ENCODE results near the gene OFD1.
"Not testable (repeated sequence)": the region's sequence is repeated elsewhere in the genome, so short reads cannot be mapped to it uniquely, and the experiment has no call there.

The OFD1 gene

DNA sequence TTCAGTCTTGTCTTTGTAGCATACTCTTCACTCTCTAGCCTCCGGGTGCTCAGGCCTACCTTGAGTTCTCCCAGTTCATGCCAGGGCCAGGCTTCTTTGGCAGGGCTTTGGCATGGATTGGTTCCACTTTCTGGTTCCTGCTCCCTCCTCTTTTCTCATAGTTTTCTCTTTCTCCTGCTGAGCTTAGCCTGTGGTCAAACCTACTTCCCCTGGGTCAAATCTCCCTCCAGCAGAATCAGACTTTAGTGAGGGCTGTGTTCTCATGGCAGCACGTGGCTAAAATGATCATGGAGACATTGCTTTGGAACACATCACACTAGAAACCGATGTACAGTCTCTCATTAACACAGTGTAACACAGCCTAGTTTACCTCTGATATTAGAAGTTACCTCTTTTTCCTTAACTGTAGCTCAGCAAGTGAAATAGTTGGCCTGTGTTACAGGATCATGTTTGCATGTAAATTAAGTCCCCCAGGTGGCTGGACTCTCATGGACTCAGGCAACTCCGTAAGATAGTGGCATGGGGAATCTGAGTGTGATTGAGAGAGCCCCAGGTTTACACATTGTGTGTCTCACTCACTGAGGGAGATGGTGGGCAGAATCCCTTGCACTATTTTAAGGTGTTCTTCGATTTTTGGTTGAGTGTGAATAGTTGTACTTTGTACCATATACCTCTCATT is 32.3 kb upstream of the OFD1 start:
- DNase-seq: no peak

DNA sequence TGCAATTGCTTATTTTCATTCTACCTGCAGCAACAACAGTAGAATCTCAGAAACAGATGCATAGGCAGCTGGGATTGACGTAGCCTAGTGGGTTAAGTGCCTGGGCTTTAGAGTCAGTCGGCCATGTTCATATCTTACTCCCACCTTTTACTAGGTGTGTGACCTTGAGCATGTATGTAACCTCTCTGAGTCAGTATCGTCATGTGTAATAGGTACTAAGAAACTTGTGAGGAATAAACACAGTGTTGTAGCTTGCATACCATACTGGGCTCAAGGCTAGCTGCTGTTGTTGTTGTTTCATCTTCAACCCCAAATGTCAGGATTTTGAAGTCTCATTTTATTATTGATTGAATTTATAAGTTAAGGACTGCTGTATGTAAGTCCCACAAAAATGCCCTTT is 31.4 kb upstream of the OFD1 start:
- DNase-seq: no peak

DNA sequence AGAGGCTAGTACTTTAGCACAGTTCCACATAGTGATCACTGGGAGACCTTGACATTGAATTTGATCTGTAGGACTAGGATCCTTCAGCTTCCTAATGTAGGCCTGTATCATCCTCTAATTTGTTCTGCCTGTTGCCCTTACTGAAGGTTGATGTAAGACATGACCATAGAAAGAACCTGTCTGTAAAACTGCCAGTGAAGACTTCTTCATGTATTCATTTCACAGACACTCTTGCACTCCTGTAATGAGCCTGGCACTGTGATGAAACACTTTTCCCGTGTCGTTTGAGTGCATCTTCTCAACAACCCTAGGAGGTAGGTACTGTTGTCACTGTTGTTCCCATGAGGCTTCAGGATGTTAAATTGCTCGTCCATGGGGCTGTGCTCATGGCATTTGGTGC is 31.0 kb upstream of the OFD1 start:
- DNase-seq: no peak

DNA sequence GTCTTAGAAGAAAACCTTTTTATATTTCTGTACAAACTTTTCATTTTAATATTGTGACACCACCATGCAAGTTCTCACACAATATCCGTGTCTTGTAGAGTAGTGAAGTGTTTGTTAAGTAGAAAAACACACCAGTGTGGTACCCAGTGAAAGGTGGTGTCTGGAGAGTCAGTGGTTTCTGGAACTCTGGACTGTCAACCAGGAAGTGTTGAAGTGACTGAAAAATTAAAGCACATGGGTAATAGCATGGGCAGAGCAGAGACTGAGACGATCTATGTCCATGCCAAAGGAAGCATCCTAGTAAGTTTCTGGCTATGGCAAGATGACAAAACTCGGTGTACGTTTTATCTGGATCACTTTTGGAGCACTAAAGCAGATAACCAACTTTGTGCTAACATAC is 23.4 kb upstream of the OFD1 start:
- DNase-seq: no peak

DNA sequence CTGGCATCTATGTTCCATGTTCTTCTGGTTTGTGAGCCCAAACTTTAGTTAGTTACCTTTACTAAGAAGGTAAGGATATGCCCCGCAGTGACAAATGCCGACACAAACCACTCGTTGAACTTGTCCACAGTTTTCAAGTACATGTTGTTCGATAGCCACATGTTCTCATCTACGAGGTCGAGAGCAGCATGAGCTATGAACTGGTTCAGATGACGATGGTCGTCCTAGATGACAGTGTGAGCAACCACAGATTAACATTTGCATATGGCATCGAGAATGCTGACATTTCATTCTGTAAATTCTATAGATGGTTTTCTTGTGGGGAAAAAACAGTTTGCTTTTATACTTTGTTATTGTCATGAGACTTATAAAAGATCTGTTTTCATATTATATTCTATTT is 18.1 kb upstream of the OFD1 start:
- peak; percentile 11 for DNase-seq

GRCh38 chrX:13716905-13717304 is 17.6 kb upstream of the OFD1 start:
- no peak for DNase-seq

GRCh38 chrX:13717700-13718472 is 16.7 kb upstream of the OFD1 start:
- DNase-seq: no peak

DNA sequence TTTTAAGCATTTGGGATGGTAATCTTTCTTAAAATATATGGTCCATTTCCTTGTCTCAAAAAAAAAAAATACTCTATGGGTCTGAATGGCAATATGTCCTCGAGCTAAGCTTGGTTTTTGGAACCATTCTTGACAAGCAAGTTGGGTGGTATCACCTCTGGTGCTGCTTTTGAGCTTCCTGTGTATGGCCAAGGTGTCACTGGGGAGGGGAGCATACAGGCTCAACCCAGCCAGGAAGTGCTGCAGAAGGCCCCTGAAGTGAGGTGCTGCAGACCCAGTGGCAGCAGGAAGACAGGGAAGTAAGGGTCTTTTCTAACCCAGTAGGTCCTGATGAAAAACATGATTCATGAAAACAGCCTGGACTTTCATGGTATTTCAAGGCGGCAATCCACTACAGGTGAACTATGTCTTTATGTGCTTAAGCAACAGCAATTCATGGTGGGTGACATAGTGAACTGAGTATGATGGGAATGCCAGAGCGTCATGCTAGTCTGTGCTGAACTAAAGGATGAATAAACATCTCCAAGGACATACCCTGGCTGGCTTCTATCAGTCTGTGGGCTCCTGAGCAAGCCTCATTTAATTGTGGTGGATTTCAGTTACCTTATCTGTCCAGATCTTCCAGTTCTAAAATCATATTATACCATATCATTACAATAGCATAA is 15.2 kb upstream of the OFD1 start:
- no peak for DNase-seq

DNA sequence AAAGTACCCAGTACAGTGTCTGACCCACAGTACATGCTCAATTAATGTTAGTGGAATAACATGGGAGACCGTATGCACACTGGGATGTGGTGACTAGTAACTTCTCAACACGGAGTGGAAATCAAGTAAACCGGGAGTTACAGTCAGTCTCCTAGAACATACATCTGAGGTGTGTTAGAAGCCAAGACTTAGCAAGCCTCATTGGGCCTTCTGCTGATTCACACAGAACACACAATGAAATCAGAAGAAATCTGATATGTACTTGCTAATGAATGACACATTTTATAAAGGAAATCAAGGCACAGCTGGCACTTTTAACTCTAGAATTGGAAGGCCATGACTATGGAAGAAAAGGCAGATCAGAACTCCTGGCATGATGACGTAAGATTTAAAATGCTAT is 13.2 kb upstream of the OFD1 start:
- DNase-seq: no peak

DNA sequence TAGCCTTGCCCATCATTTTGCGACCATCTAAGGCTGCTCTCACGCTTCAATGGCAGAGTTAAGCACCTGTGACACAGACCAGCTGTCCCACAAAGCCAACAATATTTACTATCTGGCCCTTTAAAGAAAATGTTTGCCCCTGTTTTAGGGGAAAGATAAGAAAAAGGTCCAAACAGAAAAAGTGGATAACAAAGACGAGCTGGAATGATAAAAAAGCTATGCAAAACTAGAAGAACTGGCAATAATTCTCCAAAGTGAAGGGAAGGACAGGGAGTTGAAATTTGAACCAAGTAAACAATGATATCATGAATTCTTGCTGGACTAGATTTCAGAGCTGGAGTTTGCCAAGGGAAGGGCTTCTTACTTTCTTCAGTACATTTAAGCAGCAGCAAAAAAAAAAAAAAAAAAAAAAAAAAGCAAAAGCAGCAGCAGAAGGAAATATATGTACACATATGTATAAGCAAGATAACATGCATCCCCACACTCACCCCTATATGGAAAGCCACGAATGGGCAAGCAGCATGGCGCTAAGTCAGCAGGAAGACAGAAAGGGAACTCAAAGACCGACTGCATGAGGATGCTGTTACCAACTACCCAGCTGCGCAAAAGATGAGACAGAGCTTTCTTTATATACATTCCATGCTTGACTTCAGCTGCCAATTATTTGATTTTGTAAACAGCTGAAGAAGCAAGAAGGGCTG is 12.6 kb upstream of the OFD1 start:
- DNase-seq: no peak

GRCh38 chrX:13724878-13725277 is 9.7 kb upstream of the OFD1 start:
- peak; percentile 37 for DNase-seq

DNA sequence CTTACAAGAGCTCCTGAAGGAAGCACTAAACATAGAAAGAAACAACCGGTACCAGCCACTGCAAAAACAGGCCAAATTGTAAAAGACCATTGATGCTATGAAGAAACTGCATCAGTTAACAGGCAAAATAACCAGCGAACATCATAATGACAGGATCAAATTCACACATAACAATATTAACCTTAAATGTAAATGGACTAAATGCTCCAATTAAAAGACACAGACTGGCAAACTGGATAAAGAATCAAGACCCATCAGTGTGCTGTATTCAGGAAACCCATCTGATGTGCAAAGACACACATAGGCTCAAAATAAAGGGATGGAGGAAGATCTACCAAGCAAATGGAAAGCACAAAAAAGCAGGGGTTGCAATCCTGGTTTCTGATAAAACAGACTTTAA is 8.0 kb upstream of the OFD1 start:
- not testable (repeated sequence) for DNase-seq

GRCh38 chrX:13730523-13730922 is 4.0 kb upstream of the OFD1 start:
- DNase-seq: not testable (repeated sequence)

DNA sequence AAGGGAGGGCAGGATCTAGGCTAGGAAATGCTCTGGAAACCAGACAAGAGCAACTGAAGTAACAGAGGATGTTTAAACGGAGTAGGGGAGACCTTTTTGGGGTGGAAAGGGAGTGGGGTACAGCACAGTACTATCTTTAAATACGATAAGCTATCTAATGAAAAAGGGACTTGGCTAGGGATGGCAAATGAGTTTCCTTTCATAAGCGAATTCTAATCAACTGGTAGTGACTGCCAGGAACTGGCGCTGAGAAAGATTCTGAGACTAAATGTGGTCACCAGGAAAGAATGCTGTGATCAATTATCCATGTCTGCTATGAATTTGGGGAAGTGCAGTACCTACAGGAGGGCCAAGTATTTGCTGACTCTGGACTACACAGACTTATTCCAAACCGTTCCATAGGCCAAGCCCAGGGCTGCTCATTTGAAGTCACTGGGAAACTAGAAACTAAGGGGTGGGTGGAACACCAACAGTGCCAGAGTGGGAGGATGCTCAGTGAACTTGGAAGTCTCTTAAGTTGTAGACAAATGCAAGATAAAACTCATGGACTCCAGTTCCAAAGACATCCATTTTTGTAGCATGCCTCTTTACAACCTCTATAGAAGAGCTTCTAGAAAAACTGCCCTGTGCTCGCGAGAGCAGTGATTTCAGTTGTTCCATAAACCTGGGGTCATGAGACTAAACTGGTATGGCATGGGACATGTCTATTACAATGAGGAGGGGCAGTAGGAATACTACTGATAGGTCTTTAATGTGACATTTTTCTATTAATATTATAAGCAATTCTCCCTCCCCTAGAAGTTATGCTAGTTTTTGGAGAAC is 2.1 kb upstream of the OFD1 start:
- DNase-seq: no peak

DNA sequence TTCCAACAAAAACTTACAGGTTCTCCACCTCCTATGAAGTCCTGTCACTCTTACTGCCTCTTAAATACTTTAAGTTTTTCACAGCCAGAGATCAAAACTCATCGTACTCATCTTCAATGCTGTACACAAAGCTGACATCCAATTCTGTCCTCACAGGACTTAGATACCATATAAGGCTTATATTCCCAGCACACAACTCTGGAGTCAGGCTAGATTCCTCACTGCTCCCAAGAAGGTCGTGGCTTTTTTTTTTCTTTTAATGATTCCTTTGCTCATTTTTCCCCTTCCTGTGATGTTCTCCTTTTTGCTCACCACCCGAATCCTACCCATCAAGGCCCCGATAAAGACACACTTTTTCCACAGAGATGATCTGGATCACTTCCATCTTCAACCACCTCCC is 1.0 kb upstream of the OFD1 start:
- DNase-seq: no peak

- no peak for DNase-seq
These were observed 7.1 kb downstream of the OFD1 start for GRCh38 chrX:13741695-13742094.

GRCh38 chrX:13742397-13743176 is 8.0 kb downstream of the OFD1 start:
- peak; percentile 44 for DNase-seq

DNA sequence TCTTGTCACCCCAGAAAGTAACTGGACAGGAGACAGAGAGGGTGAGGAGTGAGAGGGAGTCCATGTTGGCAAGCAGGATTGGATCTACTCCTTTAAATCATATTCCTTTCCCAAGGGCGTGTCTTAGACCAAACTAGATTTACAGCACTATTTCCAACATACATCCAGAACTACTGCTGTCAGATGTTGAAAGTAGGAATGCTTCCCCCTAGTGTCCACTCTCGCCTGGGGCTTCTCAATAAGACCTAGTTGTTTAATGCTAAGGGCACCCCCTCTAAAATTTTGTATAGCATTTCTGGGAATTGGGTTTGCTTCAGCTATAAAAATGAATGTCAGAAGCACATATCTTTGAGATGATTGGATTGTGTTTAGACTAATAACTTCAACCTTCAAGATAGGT is 13.3 kb downstream of the OFD1 start:
- DNase-seq: no peak

DNA sequence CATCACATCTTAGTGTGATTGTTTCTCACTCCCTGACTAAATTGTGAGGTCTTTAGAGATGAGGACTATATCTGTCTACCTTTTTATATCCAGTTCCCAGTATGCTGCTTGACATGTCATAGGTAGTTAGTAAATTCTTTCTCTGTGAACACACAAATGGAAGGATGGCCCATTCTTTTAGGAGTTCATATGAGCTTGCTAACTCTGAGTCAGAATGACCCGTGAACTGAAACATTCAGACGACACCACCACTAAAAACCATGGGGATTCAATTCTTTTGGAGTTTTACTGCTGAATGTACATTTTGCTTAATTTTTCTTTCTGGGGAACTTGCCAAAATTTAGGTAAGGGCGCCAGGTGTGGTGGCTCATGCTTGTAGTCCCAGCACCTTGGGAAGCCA is 13.9 kb downstream of the OFD1 start:
- DNase-seq: no peak

GRCh38 chrX:13750204-13750603 is 15.7 kb downstream of the OFD1 start:
- DNase-seq: no peak

DNA sequence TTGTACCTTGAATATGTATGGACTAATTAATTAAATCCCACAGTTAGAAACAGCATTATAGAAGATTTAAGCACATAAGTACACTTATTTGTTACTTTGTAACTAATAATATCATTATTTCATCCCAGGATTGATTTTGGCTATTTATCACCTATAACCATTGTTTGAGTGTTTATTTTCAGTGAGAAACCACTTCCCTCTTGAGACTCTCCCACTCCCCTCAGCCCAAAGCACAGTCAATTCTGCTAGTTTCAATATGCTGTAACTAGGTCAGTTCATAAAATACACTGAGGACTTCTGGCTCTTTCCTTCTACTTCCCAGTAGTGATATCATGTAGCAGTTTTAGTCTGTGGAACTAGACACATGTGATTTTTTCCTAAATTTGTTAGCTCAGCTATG is 16.3 kb downstream of the OFD1 start:
- DNase-seq: no peak

GRCh38 chrX:13752141-13752540 is 17.6 kb downstream of the OFD1 start:
- DNase-seq: no peak
